Activated B cell treated with CpG ODN at 0.5 μM for 24 hours (primary cell): ENCODE data around the gene PCDHB7. TPM values are rescaled to one million over a fixed set of nuclear protein-coding genes. Genes with fewer than 3 reads are reported as not detected.
"Not testable (repeated sequence)": the region's sequence is repeated elsewhere in the genome, so short reads cannot be mapped to it uniquely, and the experiment has no call there.

Experiments used
- ATAC-seq: fragments of 200-7000 bp; cut with Tn5 transposase; one replicate; pipeline ENCODE4 v1.10.0; 2021; ENCODE audit warnings: low read depth, mild to moderate bottlenecking, moderate library complexity
- CTCF ChIA-PET: fragments of 350-600 bp; sonication (Branson Sonifier 250); formaldehyde crosslinking; loops from one replicate; lab custom pipeline; 2021; ENCODE audit warnings: antibody characterized with exemption; lab: Charles Lee
- POLR2A ChIA-PET: fragments of 350-600 bp; sonication (Branson Sonifier 250); formaldehyde crosslinking; loops from one replicate; lab custom pipeline; 2021; ENCODE audit warnings: antibody characterized with exemption; lab: Charles Lee
- DNase-seq: peaks from one replicate; pipeline ENCODE4 v3.0.0; 2022
- H3K27ac Mint-ChIP-seq: one replicate; pipeline ENCODE4 v1.8.0; 2020; ENCODE audit warnings: mixed read lengths
- H3K27me3 Mint-ChIP-seq: one replicate; pipeline ENCODE4 v1.8.0; 2021; ENCODE audit warnings: mixed read lengths
- H3K36me3 Mint-ChIP-seq: one replicate; pipeline ENCODE4 v1.8.0; 2021; ENCODE audit warnings: low read depth, mixed read lengths
- H3K4me1 Mint-ChIP-seq: one replicate; pipeline ENCODE4 v1.8.0; 2021; ENCODE audit warnings: mixed read lengths
- H3K4me3 Mint-ChIP-seq: one replicate; pipeline ENCODE4 v1.8.0; 2020; ENCODE audit warnings: mild to moderate bottlenecking, mixed read lengths
- H3K9me3 Mint-ChIP-seq: one replicate; pipeline ENCODE4 v1.8.0; 2020; ENCODE audit warnings: mixed read lengths
- intact Hi-C: fragments of 100-400 bp; cut with micrococcal nuclease; formaldehyde crosslinking; loops from one replicate; pipeline ENCODE4 v1.15.1; 2024
- total RNA-seq: library from RNA; stranded (reverse); gene quantifications from 2 replicates; pipeline ENCODE4 v1.2.3, GENCODE V29; 2022
- TF ChIP-seq, protein P1 (sequence below): fragments of 200-600 bp; IDR thresholded peaks from one replicate; pipeline ENCODE4 v1.8.0; 2022; ENCODE audit warnings: antibody characterized with exemption, mild to moderate bottlenecking

Gene PCDHB7
- not detected in 2 replicates for total RNA-seq

GRCh38 chr5:141172381-141173204, at the start of gene PCDHB7:
TSS of gene PCDHB7 (plus strand) at chr5:141172644. CDS start at chr5:141172836, 192 bp downstream.
- peaks cover 8% of the 10 kb centered on the region for H3K9me3 Mint-ChIP-seq
- TF ChIP-seq, protein P1, sequence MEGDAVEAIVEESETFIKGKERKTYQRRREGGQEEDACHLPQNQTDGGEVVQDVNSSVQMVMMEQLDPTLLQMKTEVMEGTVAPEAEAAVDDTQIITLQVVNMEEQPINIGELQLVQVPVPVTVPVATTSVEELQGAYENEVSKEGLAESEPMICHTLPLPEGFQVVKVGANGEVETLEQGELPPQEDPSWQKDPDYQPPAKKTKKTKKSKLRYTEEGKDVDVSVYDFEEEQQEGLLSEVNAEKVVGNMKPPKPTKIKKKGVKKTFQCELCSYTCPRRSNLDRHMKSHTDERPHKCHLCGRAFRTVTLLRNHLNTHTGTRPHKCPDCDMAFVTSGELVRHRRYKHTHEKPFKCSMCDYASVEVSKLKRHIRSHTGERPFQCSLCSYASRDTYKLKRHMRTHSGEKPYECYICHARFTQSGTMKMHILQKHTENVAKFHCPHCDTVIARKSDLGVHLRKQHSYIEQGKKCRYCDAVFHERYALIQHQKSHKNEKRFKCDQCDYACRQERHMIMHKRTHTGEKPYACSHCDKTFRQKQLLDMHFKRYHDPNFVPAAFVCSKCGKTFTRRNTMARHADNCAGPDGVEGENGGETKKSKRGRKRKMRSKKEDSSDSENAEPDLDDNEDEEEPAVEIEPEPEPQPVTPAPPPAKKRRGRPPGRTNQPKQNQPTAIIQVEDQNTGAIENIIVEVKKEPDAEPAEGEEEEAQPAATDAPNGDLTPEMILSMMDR: no peak
- no peak for ATAC-seq
- no peaks in the 10 kb centered on the region for H3K36me3 Mint-ChIP-seq
- H3K27ac Mint-ChIP-seq: no peak within 1 kb of the TSS
- ChIA-PET POLR2A (no interaction called here), CTCF (no interaction called here)
- DNase-seq: no peak
- no peak within 1 kb of the TSS for H3K4me3 Mint-ChIP-seq
- H3K27me3 Mint-ChIP-seq: peaks cover 13% of the 10 kb centered on the region
- H3K4me1 Mint-ChIP-seq: peaks cover 5% of the 10 kb centered on the region
- intact Hi-C loops: loop anchor here (5.0 kb wide), 1 partner anchor 385 kb away; no protein-coding TSS in a partner anchor

GRCh38 chr5:141123396-141124135, 48.9 kb upstream of the PCDHB7 start:
- H3K27ac Mint-ChIP-seq, ATAC-seq, intact Hi-C loops, CTCF ChIA-PET, DNase-seq, H3K4me1 Mint-ChIP-seq, H3K27me3 Mint-ChIP-seq, H3K4me3 Mint-ChIP-seq, H3K9me3 Mint-ChIP-seq, POLR2A ChIA-PET, H3K36me3 Mint-ChIP-seq: not testable (repeated sequence)

GRCh38 chr5:141127305-141127704, 45.1 kb upstream of the PCDHB7 start:
- TF ChIP-seq, protein P1: no peak
- CTCF ChIA-PET: no interaction called here
- intact Hi-C loops: no loop called here
- H3K4me3 Mint-ChIP-seq: no peak overlapping the region
- DNase-seq (no peak), ATAC-seq (no peak)
- peaks cover 6% of the 10 kb centered on the region for H3K27me3 Mint-ChIP-seq
- H3K27ac Mint-ChIP-seq: no peak overlapping the region
- H3K36me3 Mint-ChIP-seq: no peaks in the 10 kb centered on the region
- peaks cover 8% of the 10 kb centered on the region for H3K9me3 Mint-ChIP-seq
- H3K4me1 Mint-ChIP-seq: no peaks in the 10 kb centered on the region
- POLR2A ChIA-PET: no interaction called here

GRCh38 chr5:141135030-141135717, 37.3 kb upstream of the PCDHB7 start, which contains the start of gene PCDHB5:
TSS of gene PCDHB5 (plus strand) at chr5:141135206. CDS start at chr5:141135435, 229 bp downstream.
- TF ChIP-seq, protein P1: no peak
- H3K4me3 Mint-ChIP-seq: peak within 1 kb of the TSS; percentile 35
- H3K27me3 Mint-ChIP-seq: peaks cover 6% of the 10 kb centered on the region
- H3K36me3 Mint-ChIP-seq: no peaks in the 10 kb centered on the region
- intact Hi-C loops: no loop called here
- DNase-seq (no peak), ATAC-seq (no peak)
- H3K4me1 Mint-ChIP-seq: no peaks in the 10 kb centered on the region
- ChIA-PET POLR2A (no interaction called here), CTCF (no interaction called here)
- peaks cover 24% of the 10 kb centered on the region for H3K9me3 Mint-ChIP-seq
- H3K27ac Mint-ChIP-seq: no peak within 1 kb of the TSS

DNA sequence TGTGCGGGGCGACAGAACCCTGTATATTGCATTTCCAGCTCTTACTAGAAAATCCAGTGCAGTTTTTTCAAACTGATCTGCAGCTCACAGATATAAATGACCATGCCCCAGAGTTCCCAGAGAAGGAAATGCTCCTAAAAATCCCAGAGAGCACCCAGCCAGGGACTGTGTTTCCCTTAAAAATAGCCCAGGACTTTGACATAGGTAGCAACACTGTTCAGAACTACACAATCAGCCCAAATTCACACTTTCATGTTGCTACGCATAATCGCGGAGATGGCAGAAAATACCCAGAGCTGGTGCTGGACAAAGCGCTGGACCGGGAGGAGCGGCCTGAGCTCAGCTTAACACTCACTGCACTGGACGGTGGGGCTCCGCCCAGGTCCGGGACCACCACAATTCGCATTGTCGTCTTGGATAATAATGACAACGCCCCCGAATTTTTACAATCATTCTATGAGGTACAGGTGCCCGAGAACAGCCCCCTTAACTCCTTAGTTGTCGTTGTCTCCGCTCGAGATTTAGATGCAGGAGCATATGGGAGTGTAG, 36.7 kb upstream of the PCDHB7 start:
- ChIA-PET POLR2A (no interaction called here), CTCF (no interaction called here)
- Mint-ChIP-seq H3K4me1 (no peaks in the 10 kb centered on the region), H3K4me3 (no peak overlapping the region), H3K27ac (no peak overlapping the region), H3K36me3 (no peaks in the 10 kb centered on the region), H3K9me3 (peaks cover 24% of the 10 kb centered on the region), H3K27me3 (peaks cover 6% of the 10 kb centered on the region)
- TF ChIP-seq, protein P1: no peak
- intact Hi-C loops: no loop called here
- ATAC-seq (no peak), DNase-seq (no peak)

- DNase-seq, H3K4me3 Mint-ChIP-seq, H3K4me1 Mint-ChIP-seq, intact Hi-C loops, H3K27ac Mint-ChIP-seq, POLR2A ChIA-PET, H3K27me3 Mint-ChIP-seq, CTCF ChIA-PET, ATAC-seq, H3K36me3 Mint-ChIP-seq: not testable (repeated sequence)
- peaks cover 24% of the 10 kb centered on the region for H3K9me3 Mint-ChIP-seq
These were observed 35.1 kb upstream of the PCDHB7 start for GRCh38 chr5:141137346-141137745.
